PC-9 (cell line): Measurements from ENCODE around the gene SLC48A1. TPM values are rescaled to one million over a fixed set of nuclear protein-coding genes. Genes with fewer than 3 reads are reported as not detected.

Experiments used
- BruUV-seq: library from RNA; stranded (reverse); fragments of 400-500 nt; replicated peaks from 2 replicates; lab custom pipeline; 2021; lab: Mats Ljungman, UMichigan
- CTCF ChIA-PET: fragments of 300-600 bp; sonication (Branson Sonifier 250); formaldehyde crosslinking; loops from one replicate; lab custom pipeline; 2022; ENCODE audit warnings: antibody characterized with exemption; lab: Charles Lee
- POLR2A ChIA-PET: fragments of 300-600 bp; sonication (Branson Sonifier 250); formaldehyde crosslinking; loops from one replicate; lab custom pipeline; 2022; ENCODE audit warnings: antibody characterized with exemption; ENCODE audit not compliant: unreplicated experiment; lab: Charles Lee
- DNase-seq, 2 experiments: peaks; one replicate each; pipeline versions ENCODE4 v3.0.0 to v3.0.0-alpha.2; 2015 to 2022; ENCODE audit warnings: mixed read lengths in 1 of 2
- H2AFZ ChIP-seq: fragments of 200-600 bp; sonication (generic); 2 replicates; pipeline ENCODE4 v1.8.1; 2017; ENCODE audit warnings: antibody characterized with exemption
- H3F3A ChIP-seq: fragments of 200-600 bp; sonication (generic); 2 replicates; pipeline ENCODE4 v1.8.1; 2017; ENCODE audit warnings: antibody characterized with exemption, mild to moderate bottlenecking, low read depth; ENCODE audit not compliant: insufficient read depth
- H3K27ac ChIP-seq: fragments of 200-600 bp; sonication (generic); 2 replicates; pipeline ENCODE4 v1.6.1; 2016; ENCODE audit warnings: mixed run types
- H3K27me3 ChIP-seq: fragments of 200-600 bp; sonication (generic); 2 replicates; pipeline ENCODE4 v1.6.1; 2016; ENCODE audit warnings: low read depth, mixed run types; ENCODE audit not compliant: insufficient read depth
- H3K36me3 ChIP-seq: fragments of 200-600 bp; sonication (generic); 2 replicates; pipeline ENCODE4 v1.6.1; 2016; ENCODE audit warnings: low read depth, mixed run types
- H3K4me1 ChIP-seq: fragments of 200-600 bp; sonication (generic); replicated peaks from 2 replicates; pipeline ENCODE4 v1.6.1; 2016; ENCODE audit warnings: mixed run types; ENCODE audit not compliant: insufficient read depth
- H3K4me2 ChIP-seq: fragments of 200-600 bp; sonication (generic); 2 replicates; pipeline ENCODE4 v1.6.1; 2017; ENCODE audit warnings: mixed run types
- H3K4me3 ChIP-seq: fragments of 200-600 bp; sonication (generic); 2 replicates; pipeline ENCODE4 v1.6.1; 2016; ENCODE audit warnings: mixed run types
- H3K79me2 ChIP-seq: fragments of 200-600 bp; sonication (generic); 2 replicates; pipeline ENCODE4 v1.6.1; 2017; ENCODE audit warnings: low read depth, mixed run types
- H3K9me2 ChIP-seq: fragments of 200-600 bp; sonication (generic); 2 replicates; pipeline ENCODE4 v1.8.1; 2017; ENCODE audit warnings: mild to moderate bottlenecking; ENCODE audit not compliant: insufficient read depth
- H3K9me3 ChIP-seq: fragments of 200-600 bp; sonication (generic); 2 replicates; pipeline ENCODE4 v1.8.1; 2016; ENCODE audit warnings: low read depth; ENCODE audit not compliant: insufficient read depth
- H4K20me1 ChIP-seq: fragments of 200-600 bp; sonication (generic); 2 replicates; pipeline ENCODE4 v1.8.1; 2017; ENCODE audit not compliant: insufficient read depth
- CTCF ChIP-seq: fragments of 200-600 bp; sonication (generic); conservative IDR thresholded peaks from 2 replicates; pipeline ENCODE4 v1.6.1; 2017; ENCODE audit warnings: mixed run types, antibody characterized with exemption, mild to moderate bottlenecking, moderate library complexity
- EZH2 ChIP-seq: fragments of 200-600 bp; sonication (generic); IDR thresholded peaks from 2 replicates; pipeline ENCODE4 v1.8.0; 2017; ENCODE audit warnings: antibody characterized with exemption, low read depth
- intact Hi-C: fragments of 100-400 bp; cut with micrococcal nuclease; formaldehyde crosslinking; loops from one replicate; pipeline ENCODE4 v1.10.0; 2022; ENCODE audit not compliant: unreplicated experiment
- total RNA-seq: library from RNA; stranded (reverse); gene quantifications from 2 replicates; pipeline ENCODE4 v1.2.3, GENCODE V29; 2021

The SLC48A1 gene
- total RNA-seq, 1 experiment from 2014 or later = 108 TPM

GRCh38 chr12:47739979-47740378, 33.1 kb upstream of the SLC48A1 start:
- H3K9me2 ChIP-seq = no peaks in the 10 kb centered on the region
- POLR2A ChIA-PET = no interaction called here
- intact Hi-C loops = no loop called here
- H3K79me2 ChIP-seq = no peaks in the 10 kb centered on the region
- H3K27ac ChIP-seq = no peak overlapping the region
- TF ChIP-seq CTCF (no peak), EZH2 (no peak)
- H3K4me3 ChIP-seq = no peak overlapping the region
- no peaks in the 10 kb centered on the region for H3K27me3 ChIP-seq
- H2AFZ ChIP-seq = no peak overlapping the region
- no peaks in the 10 kb centered on the region for H3K36me3 ChIP-seq
- peaks cover 5% of the 10 kb centered on the region for H3F3A ChIP-seq
- peaks cover 8% of the 10 kb centered on the region for H3K4me1 ChIP-seq
- no peak overlapping the region for H3K4me2 ChIP-seq
- DNase-seq = no peak
- BruUV-seq = no TSS peak
- H3K9me3 ChIP-seq = no peaks in the 10 kb centered on the region
- CTCF ChIA-PET = interaction anchor here (0.6 kb wide), 1 partner anchor 1077 kb away, joined by 3 read pairs; no protein-coding TSS in a partner anchor
- H4K20me1 ChIP-seq = no peaks in the 10 kb centered on the region

GRCh38 chr12:47740606-47741339, 32.3 kb upstream of the SLC48A1 start:
- BruUV-seq = no TSS peak

GRCh38 chr12:47741340-47741703, 31.7 kb upstream of the SLC48A1 start:
- Histone ChIP-seq H3K9me3 (no peaks in the 10 kb centered on the region), H3K27me3 (no peaks in the 10 kb centered on the region), H3F3A (peaks cover 5% of the 10 kb centered on the region), H3K4me3 (no peak overlapping the region), H3K4me2 (no peak overlapping the region), H3K9me2 (no peaks in the 10 kb centered on the region), H3K27ac (no peak overlapping the region), H4K20me1 (no peaks in the 10 kb centered on the region), H3K36me3 (no peaks in the 10 kb centered on the region), H3K79me2 (no peaks in the 10 kb centered on the region), H2AFZ (no peak overlapping the region), H3K4me1 (peaks cover 8% of the 10 kb centered on the region)
- ChIA-PET POLR2A (no interaction called here), CTCF (interaction anchor here (0.5 to 5.4 kb wide), 14 partner anchors 11 to 786 kb away, joined by 3 to 31 read pairs (median 7); no protein-coding TSS in a partner anchor)
- BruUV-seq = no TSS peak
- peak in 1 of 2 experiments; percentile 73 for DNase-seq
- TF ChIP-seq EZH2 (no peak), CTCF (no peak)
- intact Hi-C loops = no loop called here

More at GRCh38 chr12:47740606-47741339, 32.3 kb upstream of the SLC48A1 start:
- peaks cover 8% of the 10 kb centered on the region for H3K4me1 ChIP-seq
- intact Hi-C loops = no loop called here
- H3K27ac ChIP-seq = no peak overlapping the region
- H4K20me1 ChIP-seq = no peaks in the 10 kb centered on the region
- no peak overlapping the region for H3K4me2 ChIP-seq
- H3K36me3 ChIP-seq = no peaks in the 10 kb centered on the region
- no peaks in the 10 kb centered on the region for H3K79me2 ChIP-seq
- ChIA-PET CTCF (interaction anchor here (0.6 to 5.4 kb wide), 9 partner anchors 24 to 785 kb away, joined by 3 to 31 read pairs (median 9); no protein-coding TSS in a partner anchor), POLR2A (no interaction called here)
- no peak overlapping the region for H2AFZ ChIP-seq
- H3F3A ChIP-seq = peaks cover 5% of the 10 kb centered on the region
- no peak overlapping the region for H3K4me3 ChIP-seq
- no peak for DNase-seq
- no peaks in the 10 kb centered on the region for H3K9me3 ChIP-seq
- H3K9me2 ChIP-seq = no peaks in the 10 kb centered on the region
- no peaks in the 10 kb centered on the region for H3K27me3 ChIP-seq
- TF ChIP-seq CTCF (no peak), EZH2 (no peak)
